Adrenal gland (tissue), 5 donors: ENCODE data around the gene GPR3.

Experiments
- POLR2A ChIP-seq, 2 donors: fragments of 450-650 bp; IDR thresholded peaks; one replicate each; pipeline ENCODE4 v1.6.1; 2017; ENCODE audit warnings: antibody characterized with exemption in 2 of 2, mild to moderate bottlenecking in 2 of 2, moderate library complexity in 1 of 2
- TF ChIP-seq, protein P1 (sequence below), 6 experiments: fragments of 450-650 bp in 4 of 6; fragments of 200-600 bp in 2 of 6; sonication (generic) in 1 of 6; IDR thresholded peaks; 1 replicate in 5 of 6; 2 replicates in 1 of 6; pipeline versions ENCODE4 v1.5.1 to v1.8.0; 2016 to 2021; ENCODE audit warnings: antibody characterized with exemption in 6 of 6, mild to moderate bottlenecking in 2 of 6, moderate library complexity in 1 of 6
- donor health status: DM: no; HTN: no; CAD: no.

GRCh38 chr1:27413004-27413403, 20.6 kb downstream of the GPR3 start:
- TF ChIP-seq, protein P1, sequence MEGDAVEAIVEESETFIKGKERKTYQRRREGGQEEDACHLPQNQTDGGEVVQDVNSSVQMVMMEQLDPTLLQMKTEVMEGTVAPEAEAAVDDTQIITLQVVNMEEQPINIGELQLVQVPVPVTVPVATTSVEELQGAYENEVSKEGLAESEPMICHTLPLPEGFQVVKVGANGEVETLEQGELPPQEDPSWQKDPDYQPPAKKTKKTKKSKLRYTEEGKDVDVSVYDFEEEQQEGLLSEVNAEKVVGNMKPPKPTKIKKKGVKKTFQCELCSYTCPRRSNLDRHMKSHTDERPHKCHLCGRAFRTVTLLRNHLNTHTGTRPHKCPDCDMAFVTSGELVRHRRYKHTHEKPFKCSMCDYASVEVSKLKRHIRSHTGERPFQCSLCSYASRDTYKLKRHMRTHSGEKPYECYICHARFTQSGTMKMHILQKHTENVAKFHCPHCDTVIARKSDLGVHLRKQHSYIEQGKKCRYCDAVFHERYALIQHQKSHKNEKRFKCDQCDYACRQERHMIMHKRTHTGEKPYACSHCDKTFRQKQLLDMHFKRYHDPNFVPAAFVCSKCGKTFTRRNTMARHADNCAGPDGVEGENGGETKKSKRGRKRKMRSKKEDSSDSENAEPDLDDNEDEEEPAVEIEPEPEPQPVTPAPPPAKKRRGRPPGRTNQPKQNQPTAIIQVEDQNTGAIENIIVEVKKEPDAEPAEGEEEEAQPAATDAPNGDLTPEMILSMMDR (IDR thresholded peaks at IDR 0.05): no peak
- TF ChIP-seq POLR2A (IDR thresholded peaks at IDR 0.05): no peak
